ENCODE data around the gene SLC29A4.
"Not testable (repeated sequence)": the region's sequence is repeated elsewhere in the genome, so short reads cannot be mapped to it uniquely, and the experiment has no call there.

DNA sequence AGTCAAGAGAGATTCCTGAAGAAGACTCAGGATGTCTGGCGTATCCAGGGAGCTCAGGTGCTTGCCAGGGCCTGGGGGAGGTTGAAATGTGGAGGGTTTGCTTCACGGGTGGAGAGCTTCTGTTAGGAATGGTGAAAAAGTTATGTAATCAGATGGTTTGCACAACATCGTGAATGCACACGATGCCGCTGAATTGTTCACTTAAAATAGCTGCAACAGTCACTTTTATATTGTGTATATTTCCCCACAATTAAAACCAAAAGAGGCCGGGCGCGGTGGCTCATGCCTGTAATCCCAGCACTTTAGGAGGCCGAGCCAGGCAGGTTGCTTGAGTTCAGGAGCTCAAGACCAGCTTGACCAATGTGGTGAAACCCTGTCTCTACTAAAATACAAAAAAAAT, 28.4 kb upstream of the SLC29A4 start:
- not testable (repeated sequence) for TF ChIP-seq CTCF (IDR thresholded peaks at IDR 0.05 in 8 of 11, conservative IDR thresholded peaks at IDR 0.05 in 3 of 11); POLR2A (IDR thresholded peaks at IDR 0.05); POLR2AphosphoS5 (IDR thresholded peaks at IDR 0.05)

All from spleen (tissue), 7 donors.